ENCODE data around the gene CALML5. TPM values are rescaled to one million over a fixed set of nuclear protein-coding genes. Genes with fewer than 3 reads are reported as not detected.
A peak's percentile ranks its signal among the peaks of the same experiment; 100 is the strongest.

CALML5 gene
- total RNA-seq, 1 donor from 2014 or later = not detected

DNA sequence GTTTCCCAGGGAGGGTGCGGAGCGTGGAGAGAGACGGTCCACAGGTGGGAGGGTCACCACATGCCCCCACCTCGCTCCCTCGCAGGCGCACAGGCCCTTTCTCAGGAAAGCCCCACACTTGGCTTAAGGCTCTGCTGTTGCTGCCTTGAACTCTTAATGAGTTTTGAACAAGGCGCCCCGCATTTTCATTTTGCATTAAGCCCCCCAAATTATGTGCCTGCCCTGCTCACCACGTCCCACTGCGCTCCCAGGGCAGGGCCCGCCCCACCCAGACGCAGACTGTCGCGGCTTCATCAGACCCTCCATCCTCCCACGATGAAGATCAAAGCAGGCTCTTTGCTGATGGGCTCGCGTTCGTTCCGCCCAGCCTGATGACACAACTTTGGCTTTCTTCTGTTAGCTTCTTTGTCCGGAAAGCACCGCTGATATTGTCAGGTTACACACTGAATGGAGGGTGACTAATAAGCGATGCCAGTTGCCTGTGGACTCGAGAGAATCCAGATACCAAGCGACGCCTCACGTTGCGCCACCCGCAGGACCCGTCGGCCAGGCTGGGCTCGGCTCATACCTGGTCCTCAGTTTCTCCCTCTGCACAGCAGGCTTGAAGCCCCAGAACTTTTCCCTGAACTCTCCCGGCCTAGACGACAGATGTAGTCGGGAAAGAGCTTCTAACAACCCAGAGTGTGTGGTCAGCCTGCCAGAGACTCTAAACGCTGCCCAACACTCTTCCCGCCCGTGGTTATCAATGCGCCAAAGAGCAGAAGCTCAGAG, 34.9 kb upstream of the CALML5 start:
- H3K9me3 Mint-ChIP-seq (ENCODE audit: unreplicated experiment) = peaks cover 3% of the 10 kb centered on the region
- H3K4me1 Mint-ChIP-seq (ENCODE audit: low read depth, unreplicated experiment) = no peaks in the 10 kb centered on the region
- no peak for DNase-seq
- TF ChIP-seq, protein P1, sequence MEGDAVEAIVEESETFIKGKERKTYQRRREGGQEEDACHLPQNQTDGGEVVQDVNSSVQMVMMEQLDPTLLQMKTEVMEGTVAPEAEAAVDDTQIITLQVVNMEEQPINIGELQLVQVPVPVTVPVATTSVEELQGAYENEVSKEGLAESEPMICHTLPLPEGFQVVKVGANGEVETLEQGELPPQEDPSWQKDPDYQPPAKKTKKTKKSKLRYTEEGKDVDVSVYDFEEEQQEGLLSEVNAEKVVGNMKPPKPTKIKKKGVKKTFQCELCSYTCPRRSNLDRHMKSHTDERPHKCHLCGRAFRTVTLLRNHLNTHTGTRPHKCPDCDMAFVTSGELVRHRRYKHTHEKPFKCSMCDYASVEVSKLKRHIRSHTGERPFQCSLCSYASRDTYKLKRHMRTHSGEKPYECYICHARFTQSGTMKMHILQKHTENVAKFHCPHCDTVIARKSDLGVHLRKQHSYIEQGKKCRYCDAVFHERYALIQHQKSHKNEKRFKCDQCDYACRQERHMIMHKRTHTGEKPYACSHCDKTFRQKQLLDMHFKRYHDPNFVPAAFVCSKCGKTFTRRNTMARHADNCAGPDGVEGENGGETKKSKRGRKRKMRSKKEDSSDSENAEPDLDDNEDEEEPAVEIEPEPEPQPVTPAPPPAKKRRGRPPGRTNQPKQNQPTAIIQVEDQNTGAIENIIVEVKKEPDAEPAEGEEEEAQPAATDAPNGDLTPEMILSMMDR (IDR thresholded peaks at IDR 0.05; ENCODE audit: partially characterized antibody, unreplicated experiment) = no peak
- peaks cover 10% of the 10 kb centered on the region for H3K27me3 Mint-ChIP-seq (ENCODE audit: unreplicated experiment)
- no peak overlapping the region for H3K4me3 Mint-ChIP-seq (ENCODE audit: unreplicated experiment)
- H3K36me3 Mint-ChIP-seq (ENCODE audit: unreplicated experiment) = no peaks in the 10 kb centered on the region
- no peak overlapping the region for H3K27ac Mint-ChIP-seq (ENCODE audit: unreplicated experiment)

DNA sequence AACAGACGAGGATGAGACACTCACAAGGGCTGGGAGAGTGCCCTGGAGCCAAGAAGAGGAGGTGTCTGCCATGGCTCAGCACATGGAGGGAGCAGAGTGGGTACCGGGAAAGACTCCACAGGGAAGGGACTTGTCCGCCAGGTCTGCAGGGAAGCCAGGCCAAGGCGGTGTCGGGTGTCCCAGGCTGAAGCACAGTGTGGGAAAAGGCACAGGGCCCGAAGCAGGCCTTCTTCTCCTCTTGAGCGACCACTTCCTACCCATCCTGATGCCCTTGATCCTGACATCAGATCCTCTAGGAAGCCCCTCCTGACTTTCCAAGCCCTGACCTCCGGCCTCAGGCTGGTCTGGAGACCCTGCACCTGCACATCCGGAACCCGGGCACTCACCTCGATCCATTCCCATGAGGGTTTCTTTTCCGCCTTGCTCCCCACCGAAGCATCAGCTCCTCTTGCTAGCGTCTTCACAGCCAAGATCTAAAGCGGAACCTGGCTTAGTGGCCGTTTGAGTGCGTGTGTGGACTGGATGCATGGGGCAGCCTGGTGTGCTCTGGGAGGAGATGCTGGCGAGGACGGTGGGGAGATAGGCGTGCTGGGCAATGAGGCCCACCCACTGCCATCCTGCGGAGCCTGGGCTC, 33.8 kb upstream of the CALML5 start:
- TF ChIP-seq, protein P1 (IDR thresholded peaks at IDR 0.05; ENCODE audit: partially characterized antibody, unreplicated experiment) = no peak
- peak; percentile 6 for DNase-seq
- H3K9me3 Mint-ChIP-seq (ENCODE audit: unreplicated experiment) = peaks cover 3% of the 10 kb centered on the region
- H3K4me3 Mint-ChIP-seq (ENCODE audit: unreplicated experiment) = no peak overlapping the region
- H3K27me3 Mint-ChIP-seq (ENCODE audit: unreplicated experiment) = peaks cover 10% of the 10 kb centered on the region
- no peaks in the 10 kb centered on the region for H3K36me3 Mint-ChIP-seq (ENCODE audit: unreplicated experiment)
- no peak overlapping the region for H3K27ac Mint-ChIP-seq (ENCODE audit: unreplicated experiment)
- H3K4me1 Mint-ChIP-seq (ENCODE audit: low read depth, unreplicated experiment) = no peaks in the 10 kb centered on the region

DNA sequence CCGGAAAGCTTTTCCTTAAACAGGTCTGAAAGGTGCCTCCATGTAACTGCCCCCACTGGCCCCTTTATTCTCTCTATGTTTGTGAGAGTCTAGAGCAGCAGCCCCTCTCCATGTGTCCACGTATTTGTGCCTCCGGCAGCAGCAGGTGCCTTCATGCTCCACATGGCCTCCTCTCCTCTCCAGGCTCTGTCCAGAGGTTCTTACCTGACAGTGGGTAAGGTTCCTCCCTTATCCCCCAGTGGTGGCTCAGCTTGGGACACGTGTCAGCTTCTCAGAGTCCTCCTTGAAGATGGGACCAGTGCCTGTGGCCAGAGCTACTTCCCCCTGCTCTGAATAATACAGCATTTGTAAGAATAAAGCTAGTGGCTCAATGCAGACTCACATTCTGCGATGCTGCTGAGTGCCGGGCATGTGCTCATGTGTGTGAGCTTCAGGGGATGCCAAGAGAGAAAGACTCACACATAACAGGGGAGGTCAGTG, 33.3 kb upstream of the CALML5 start:
- DNase-seq = peak; percentile 5
- Mint-ChIP-seq H3K4me1 (ENCODE audit: low read depth, unreplicated experiment) (no peaks in the 10 kb centered on the region), H3K27me3 (ENCODE audit: unreplicated experiment) (peaks cover 10% of the 10 kb centered on the region), H3K4me3 (ENCODE audit: unreplicated experiment) (no peak overlapping the region), H3K27ac (ENCODE audit: unreplicated experiment) (no peak overlapping the region), H3K36me3 (ENCODE audit: unreplicated experiment) (no peaks in the 10 kb centered on the region), H3K9me3 (ENCODE audit: unreplicated experiment) (peaks cover 3% of the 10 kb centered on the region)
- TF ChIP-seq, protein P1 (IDR thresholded peaks at IDR 0.05; ENCODE audit: partially characterized antibody, unreplicated experiment) = no peak

DNA sequence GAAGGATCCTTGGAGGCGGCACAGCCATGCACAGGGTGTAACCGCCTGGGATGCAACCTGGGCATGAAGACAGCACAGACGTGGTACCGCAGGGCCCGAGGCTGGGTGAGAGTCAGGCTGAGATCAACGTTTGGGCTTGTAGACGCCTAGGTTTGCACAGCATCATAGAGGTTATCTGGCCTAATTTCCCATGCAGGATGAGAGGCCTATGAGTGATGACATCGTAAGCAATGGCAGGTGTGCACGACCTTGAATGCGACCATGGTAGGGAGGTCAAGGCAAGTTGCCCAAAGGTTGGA, 32.9 kb upstream of the CALML5 start:
- H3K27me3 Mint-ChIP-seq (ENCODE audit: unreplicated experiment) = peaks cover 10% of the 10 kb centered on the region
- H3K27ac Mint-ChIP-seq (ENCODE audit: unreplicated experiment) = no peak overlapping the region
- TF ChIP-seq, protein P1 (IDR thresholded peaks at IDR 0.05; ENCODE audit: partially characterized antibody, unreplicated experiment) = no peak
- H3K4me1 Mint-ChIP-seq (ENCODE audit: low read depth, unreplicated experiment) = no peaks in the 10 kb centered on the region
- no peak overlapping the region for H3K4me3 Mint-ChIP-seq (ENCODE audit: unreplicated experiment)
- no peak for DNase-seq
- H3K9me3 Mint-ChIP-seq (ENCODE audit: unreplicated experiment) = peaks cover 3% of the 10 kb centered on the region
- H3K36me3 Mint-ChIP-seq (ENCODE audit: unreplicated experiment) = no peaks in the 10 kb centered on the region

Data from glutamatergic neuron (in vitro differentiated cells).